Endodermal cell (in vitro differentiated cells): ENCODE measurements around the gene NCAM2. TPM values are rescaled to one million over a fixed set of nuclear protein-coding genes. Genes with fewer than 3 reads are reported as not detected.

Experiments
- DNase-seq: peaks from one replicate; pipeline ENCODE4 v3.0.0-alpha.2; 2017
- H3K27ac ChIP-seq: 2 replicates; pipeline ENCODE4 v1.5.1; 2013; ENCODE audit warnings: mild to moderate bottlenecking, low read depth, low read length, moderate library complexity
- H3K27me3 ChIP-seq: 2 replicates; pipeline ENCODE4 v1.6.1; 2013; ENCODE audit warnings: mild to moderate bottlenecking, low read length, moderate library complexity; ENCODE audit not compliant: insufficient read depth, control insufficient read depth, poor library complexity, severe bottlenecking
- H3K36me3 ChIP-seq: 2 replicates; pipeline ENCODE4 v1.7.0; 2013; ENCODE audit warnings: mild to moderate bottlenecking, low read length, moderate library complexity; ENCODE audit not compliant: control insufficient read depth, insufficient read depth
- H3K4me1 ChIP-seq: one replicate; pipeline ENCODE4 v1.7.0; 2013; ENCODE audit warnings: low read length; ENCODE audit not compliant: control insufficient read depth, insufficient read depth
- H3K4me3 ChIP-seq: 2 replicates; pipeline ENCODE4 v1.5.1; 2013; ENCODE audit warnings: mild to moderate bottlenecking, low read length, moderate library complexity
- H3K9ac ChIP-seq: 2 replicates; pipeline ENCODE4 v1.6.1; 2013; ENCODE audit warnings: mild to moderate bottlenecking, low read length, moderate library complexity; ENCODE audit not compliant: poor library complexity, severe bottlenecking; ENCODE audit errors: extremely low read depth
- H3K9me3 ChIP-seq: 2 replicates; pipeline ENCODE4 v1.6.1; 2013; ENCODE audit warnings: mild to moderate bottlenecking, low read length, moderate library complexity; ENCODE audit not compliant: control insufficient read depth
- H3K27ac Mint-ChIP-seq: 2 replicates; pipeline ENCODE4 v1.8.0; 2020; ENCODE audit warnings: mixed read lengths
- H3K27me3 Mint-ChIP-seq: 2 replicates; pipeline ENCODE4 v1.8.0; 2021; ENCODE audit warnings: mild to moderate bottlenecking, mixed read lengths; ENCODE audit not compliant: insufficient read depth
- H3K36me3 Mint-ChIP-seq: 2 replicates; pipeline ENCODE4 v1.8.0; 2020; ENCODE audit warnings: low read depth, mixed read lengths
- H3K4me1 Mint-ChIP-seq: 2 replicates; pipeline ENCODE4 v1.8.0; 2020; ENCODE audit warnings: mixed read lengths
- H3K4me3 Mint-ChIP-seq: 2 replicates; pipeline ENCODE4 v1.8.0; 2020; ENCODE audit warnings: mild to moderate bottlenecking, moderate library complexity, mixed read lengths
- H3K9me3 Mint-ChIP-seq: 2 replicates; pipeline ENCODE4 v1.8.0; 2020; ENCODE audit warnings: mild to moderate bottlenecking, mixed read lengths
- CTCF ChIP-seq: fragments of 200-600 bp; sonication (generic); conservative IDR thresholded peaks from 2 replicates; pipeline ENCODE4 v1.5.0; 2021; ENCODE audit warnings: antibody characterized with exemption, mild to moderate bottlenecking
- WGBS, 2 experiments: methylation state at CpG; one replicate each; pipeline versions ENCODE4 v1.1.5 to v1.1.7; 2013; ENCODE audit warnings: missing lambda C conversion rate in 2 of 2, mixed read lengths in 1 of 2; ENCODE audit not compliant: insufficient coverage in 1 of 2, insufficient read length in 1 of 2; 5-methylcytosine and 5-hydroxymethylcytosine counted together
- total RNA-seq, 2 donors: library from RNA; stranded (reverse); fragmentation: NEBNext Ultra II Directional in 1 of 2; extraction: Animal tissue kit (Norgen Biotek cat#: 25700) in 1 of 2; gene quantifications; 2 replicates in 1 of 2; 3 replicates in 1 of 2; pipeline ENCODE4 v1.2.1, GENCODE V29; 2021

The NCAM2 gene
- total RNA-seq, 2 donors from 2014 or later: 0.46 to 0.69 TPM

- Histone ChIP-seq H3K36me3 (no peaks in the 10 kb centered on the region), H3K9ac (no peak overlapping the region), H3K9me3 (no peaks in the 10 kb centered on the region), H3K4me1 (no peaks in the 10 kb centered on the region), H3K27ac (no peak overlapping the region), H3K4me3 (no peak overlapping the region), H3K27me3 (no peaks in the 10 kb centered on the region)
- Mint-ChIP-seq H3K4me1 (no peaks in the 10 kb centered on the region), H3K27ac (no peak overlapping the region), H3K4me3 (no peak overlapping the region), H3K27me3 (no peaks in the 10 kb centered on the region), H3K9me3 (no peaks in the 10 kb centered on the region), H3K36me3 (no peaks in the 10 kb centered on the region)
- no peak for DNase-seq
- no peak for TF ChIP-seq CTCF
- WGBS, 2 experiments: 86% methylated on average over 1 of the region's 1 CpG
Measured at GRCh38 chr21:21084179-21084578, 86.0 kb downstream of the NCAM2 start.

- Mint-ChIP-seq H3K27ac (no peak overlapping the region), H3K36me3 (no peaks in the 10 kb centered on the region), H3K4me3 (no peak overlapping the region), H3K27me3 (no peaks in the 10 kb centered on the region), H3K9me3 (no peaks in the 10 kb centered on the region), H3K4me1 (no peaks in the 10 kb centered on the region)
- no peaks in the 10 kb centered on the region for H3K9me3 ChIP-seq
- no peak for TF ChIP-seq CTCF
- DNase-seq: no peak
- no peak overlapping the region for H3K9ac ChIP-seq
- H3K4me3 ChIP-seq: no peak overlapping the region
- no peaks in the 10 kb centered on the region for H3K4me1 ChIP-seq
- no peaks in the 10 kb centered on the region for H3K36me3 ChIP-seq
- no peak overlapping the region for H3K27ac ChIP-seq
- no peaks in the 10 kb centered on the region for H3K27me3 ChIP-seq
- 80 to 96% methylated on average over 2 to 3 of the region's 3 CpGs for WGBS, 2 experiments
Measured at GRCh38 chr21:21085206-21085605, 87.0 kb downstream of the NCAM2 start.

GRCh38 chr21:21096956-21097355 lies 98.7 kb downstream of the NCAM2 start:
- no peak for DNase-seq
- Histone ChIP-seq H3K9me3 (no peaks in the 10 kb centered on the region), H3K27me3 (no peaks in the 10 kb centered on the region), H3K4me1 (no peaks in the 10 kb centered on the region), H3K9ac (no peak overlapping the region), H3K36me3 (no peaks in the 10 kb centered on the region), H3K4me3 (no peak overlapping the region), H3K27ac (no peak overlapping the region)
- no peaks in the 10 kb centered on the region for H3K27me3 Mint-ChIP-seq
- H3K9me3 Mint-ChIP-seq: no peaks in the 10 kb centered on the region
- 67 to 77% methylated on average over 5 of the region's 5 CpGs for WGBS, 2 experiments
- H3K36me3 Mint-ChIP-seq: no peaks in the 10 kb centered on the region
- H3K4me1 Mint-ChIP-seq: no peaks in the 10 kb centered on the region
- no peak for TF ChIP-seq CTCF
- no peak overlapping the region for H3K4me3 Mint-ChIP-seq
- no peak overlapping the region for H3K27ac Mint-ChIP-seq
